Esophagus squamous epithelium (tissue), 4 donors: ENCODE results near the gene SAMD7.

Experiments
- CTCF ChIP-seq, 6 experiments: fragments of 450-650 bp in 4 of 6; fragments of 200-600 bp in 2 of 6; sonication (generic) in 2 of 6; IDR thresholded peaks; one replicate each; pipeline ENCODE4 v1.5.1; 2016 to 2019; ENCODE audit warnings: antibody characterized with exemption in 6 of 6, mild to moderate bottlenecking in 4 of 6, moderate library complexity in 4 of 6
- POLR2A ChIP-seq, 4 donors: fragments of 450-650 bp; IDR thresholded peaks; one replicate each; pipeline ENCODE4 v1.6.1; 2017; ENCODE audit warnings: antibody characterized with exemption in 4 of 4, mild to moderate bottlenecking in 4 of 4, moderate library complexity in 3 of 4

- no peak for TF ChIP-seq CTCF (IDR thresholded peaks at IDR 0.05)
- TF ChIP-seq POLR2A (IDR thresholded peaks at IDR 0.05) = no peak
Observed at GRCh38 chr3:169969174-169970095, 58.1 kb downstream of the SAMD7 start.
